WTC11 (cell line): ENCODE data around the gene CFL1.

Source experiments
- CBFB ChIP-seq: sonication (generic); formaldehyde crosslinking; IDR thresholded peaks from 2 replicates; pipeline ENCODE4 v1.8.1; 2022; ENCODE audit warnings: mild to moderate bottlenecking, low read depth, missing genetic modification reagents
- CREM ChIP-seq: sonication (generic); formaldehyde crosslinking; IDR thresholded peaks from 2 replicates; pipeline ENCODE4 v1.8.1; 2022; ENCODE audit warnings: mild to moderate bottlenecking, missing genetic modification reagents, moderate library complexity
- FOXJ3 ChIP-seq: sonication (generic); formaldehyde crosslinking; IDR thresholded peaks from 2 replicates; pipeline ENCODE4 v1.9.0; 2021; ENCODE audit warnings: missing genetic modification reagents, mild to moderate bottlenecking, borderline replicate concordance
- GABPB1 ChIP-seq: sonication (generic); formaldehyde crosslinking; IDR thresholded peaks from 2 replicates; pipeline ENCODE4 v1.8.1; 2023; ENCODE audit warnings: mild to moderate bottlenecking, missing genetic modification reagents
- IRF2 ChIP-seq: sonication (generic); formaldehyde crosslinking; IDR thresholded peaks from 2 replicates; pipeline ENCODE4 v1.8.0; 2022; ENCODE audit warnings: low read depth, missing genetic modification reagents, borderline replicate concordance
- NR2C2 ChIP-seq: sonication (generic); formaldehyde crosslinking; IDR thresholded peaks from 2 replicates; pipeline ENCODE4 v1.8.0; 2022; ENCODE audit warnings: mild to moderate bottlenecking, missing genetic modification reagents
- TF ChIP-seq, protein P1 (sequence below): fragments of 200-600 bp; IDR thresholded peaks from 2 replicates; pipeline ENCODE4 v1.8.0; 2022; ENCODE audit warnings: antibody characterized with exemption
- TF ChIP-seq, protein P2 (sequence below): sonication (generic); formaldehyde crosslinking; conservative IDR thresholded peaks from 2 replicates; pipeline ENCODE4 v1.8.1; 2022; ENCODE audit warnings: mild to moderate bottlenecking, missing genetic modification reagents
- TF ChIP-seq, protein P3 (sequence below): sonication (generic); formaldehyde crosslinking; IDR thresholded peaks from 2 replicates; pipeline ENCODE4 v1.8.1; 2023; ENCODE audit warnings: mild to moderate bottlenecking, missing genetic modification reagents
- TF ChIP-seq, protein P4 (sequence below): sonication (generic); formaldehyde crosslinking; IDR thresholded peaks from 2 replicates; pipeline ENCODE4 v1.8.0; 2022; ENCODE audit warnings: mild to moderate bottlenecking, missing genetic modification reagents

GRCh38 chr11:65854161-65854592, 3.8 kb downstream of the CFL1 start:
- TF ChIP-seq IRF2 (CRISPR knock-in tag) (no peak), GABPB1 (CRISPR knock-in tag) (no peak), CREM (no peak), CBFB (CRISPR knock-in tag) (no peak), FOXJ3 (CRISPR knock-in tag) (no peak), NR2C2 (CRISPR knock-in tag) (no peak)
- TF ChIP-seq, protein P1, sequence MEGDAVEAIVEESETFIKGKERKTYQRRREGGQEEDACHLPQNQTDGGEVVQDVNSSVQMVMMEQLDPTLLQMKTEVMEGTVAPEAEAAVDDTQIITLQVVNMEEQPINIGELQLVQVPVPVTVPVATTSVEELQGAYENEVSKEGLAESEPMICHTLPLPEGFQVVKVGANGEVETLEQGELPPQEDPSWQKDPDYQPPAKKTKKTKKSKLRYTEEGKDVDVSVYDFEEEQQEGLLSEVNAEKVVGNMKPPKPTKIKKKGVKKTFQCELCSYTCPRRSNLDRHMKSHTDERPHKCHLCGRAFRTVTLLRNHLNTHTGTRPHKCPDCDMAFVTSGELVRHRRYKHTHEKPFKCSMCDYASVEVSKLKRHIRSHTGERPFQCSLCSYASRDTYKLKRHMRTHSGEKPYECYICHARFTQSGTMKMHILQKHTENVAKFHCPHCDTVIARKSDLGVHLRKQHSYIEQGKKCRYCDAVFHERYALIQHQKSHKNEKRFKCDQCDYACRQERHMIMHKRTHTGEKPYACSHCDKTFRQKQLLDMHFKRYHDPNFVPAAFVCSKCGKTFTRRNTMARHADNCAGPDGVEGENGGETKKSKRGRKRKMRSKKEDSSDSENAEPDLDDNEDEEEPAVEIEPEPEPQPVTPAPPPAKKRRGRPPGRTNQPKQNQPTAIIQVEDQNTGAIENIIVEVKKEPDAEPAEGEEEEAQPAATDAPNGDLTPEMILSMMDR = no peak
- TF ChIP-seq, protein P2, sequence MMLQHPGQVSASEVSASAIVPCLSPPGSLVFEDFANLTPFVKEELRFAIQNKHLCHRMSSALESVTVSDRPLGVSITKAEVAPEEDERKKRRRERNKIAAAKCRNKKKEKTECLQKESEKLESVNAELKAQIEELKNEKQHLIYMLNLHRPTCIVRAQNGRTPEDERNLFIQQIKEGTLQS (CRISPR knock-in tag) = no peak
- TF ChIP-seq, protein P3, sequence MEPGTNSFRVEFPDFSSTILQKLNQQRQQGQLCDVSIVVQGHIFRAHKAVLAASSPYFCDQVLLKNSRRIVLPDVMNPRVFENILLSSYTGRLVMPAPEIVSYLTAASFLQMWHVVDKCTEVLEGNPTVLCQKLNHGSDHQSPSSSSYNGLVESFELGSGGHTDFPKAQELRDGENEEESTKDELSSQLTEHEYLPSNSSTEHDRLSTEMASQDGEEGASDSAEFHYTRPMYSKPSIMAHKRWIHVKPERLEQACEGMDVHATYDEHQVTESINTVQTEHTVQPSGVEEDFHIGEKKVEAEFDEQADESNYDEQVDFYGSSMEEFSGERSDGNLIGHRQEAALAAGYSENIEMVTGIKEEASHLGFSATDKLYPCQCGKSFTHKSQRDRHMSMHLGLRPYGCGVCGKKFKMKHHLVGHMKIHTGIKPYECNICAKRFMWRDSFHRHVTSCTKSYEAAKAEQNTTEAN (CRISPR knock-in tag) = no peak
- TF ChIP-seq, protein P4, sequence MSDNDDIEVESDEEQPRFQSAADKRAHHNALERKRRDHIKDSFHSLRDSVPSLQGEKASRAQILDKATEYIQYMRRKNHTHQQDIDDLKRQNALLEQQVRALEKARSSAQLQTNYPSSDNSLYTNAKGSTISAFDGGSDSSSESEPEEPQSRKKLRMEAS (CRISPR knock-in tag) = no peak
